ENCODE measurements around the gene DENND5B. TPM values are rescaled to one million over a fixed set of nuclear protein-coding genes. Genes with fewer than 3 reads are reported as not detected.

The DENND5B gene
- total and polyA plus RNA-seq, 4 donors, result 4.5 to 23.1 (median 9.3) TPM

DNA sequence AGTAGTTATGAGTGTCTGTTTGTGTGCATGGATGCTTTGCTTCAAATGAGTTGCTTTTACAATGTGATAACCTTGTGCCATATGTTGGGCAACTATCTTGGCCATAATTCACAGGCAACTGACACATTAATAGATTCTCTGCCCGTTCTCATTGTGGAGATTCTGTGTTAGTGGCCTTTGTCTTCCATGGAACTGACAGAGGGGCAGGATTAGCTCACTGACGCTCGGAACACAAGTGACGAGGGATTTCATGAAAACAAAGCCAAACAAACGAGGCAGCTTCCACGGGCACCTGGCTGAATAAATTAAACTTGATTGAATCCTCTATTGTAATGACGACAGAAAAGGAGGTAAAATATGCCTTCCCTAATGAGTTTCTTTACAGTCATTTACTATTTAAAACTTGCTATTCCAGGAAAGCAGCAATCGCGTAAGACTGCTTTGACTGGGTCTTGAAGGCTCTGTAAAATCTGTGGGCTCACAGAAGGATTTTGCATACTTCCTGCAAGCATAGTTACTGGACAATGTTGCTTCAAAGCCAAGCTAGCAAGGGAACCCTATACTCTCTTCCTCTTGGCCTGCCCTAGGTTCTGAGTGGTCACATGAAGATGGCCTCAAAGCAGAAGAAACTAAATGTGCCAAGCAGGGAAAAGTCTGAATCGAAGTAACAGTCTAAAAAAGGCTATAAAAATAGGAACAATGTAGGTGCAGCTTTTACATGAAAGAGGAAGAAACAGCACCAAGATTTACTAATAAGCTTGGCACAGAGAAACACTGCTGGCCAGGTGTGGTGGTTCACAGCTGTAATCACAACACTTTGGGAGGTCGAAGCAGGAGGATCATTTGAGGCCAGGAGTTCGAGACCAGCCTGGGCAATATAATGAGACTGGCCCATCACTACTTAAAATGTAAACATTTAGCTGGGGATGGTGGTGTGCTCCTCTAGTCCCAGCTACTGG is 236.9 kb downstream of the DENND5B start (continued):
- TF ChIP-seq, protein P1, sequence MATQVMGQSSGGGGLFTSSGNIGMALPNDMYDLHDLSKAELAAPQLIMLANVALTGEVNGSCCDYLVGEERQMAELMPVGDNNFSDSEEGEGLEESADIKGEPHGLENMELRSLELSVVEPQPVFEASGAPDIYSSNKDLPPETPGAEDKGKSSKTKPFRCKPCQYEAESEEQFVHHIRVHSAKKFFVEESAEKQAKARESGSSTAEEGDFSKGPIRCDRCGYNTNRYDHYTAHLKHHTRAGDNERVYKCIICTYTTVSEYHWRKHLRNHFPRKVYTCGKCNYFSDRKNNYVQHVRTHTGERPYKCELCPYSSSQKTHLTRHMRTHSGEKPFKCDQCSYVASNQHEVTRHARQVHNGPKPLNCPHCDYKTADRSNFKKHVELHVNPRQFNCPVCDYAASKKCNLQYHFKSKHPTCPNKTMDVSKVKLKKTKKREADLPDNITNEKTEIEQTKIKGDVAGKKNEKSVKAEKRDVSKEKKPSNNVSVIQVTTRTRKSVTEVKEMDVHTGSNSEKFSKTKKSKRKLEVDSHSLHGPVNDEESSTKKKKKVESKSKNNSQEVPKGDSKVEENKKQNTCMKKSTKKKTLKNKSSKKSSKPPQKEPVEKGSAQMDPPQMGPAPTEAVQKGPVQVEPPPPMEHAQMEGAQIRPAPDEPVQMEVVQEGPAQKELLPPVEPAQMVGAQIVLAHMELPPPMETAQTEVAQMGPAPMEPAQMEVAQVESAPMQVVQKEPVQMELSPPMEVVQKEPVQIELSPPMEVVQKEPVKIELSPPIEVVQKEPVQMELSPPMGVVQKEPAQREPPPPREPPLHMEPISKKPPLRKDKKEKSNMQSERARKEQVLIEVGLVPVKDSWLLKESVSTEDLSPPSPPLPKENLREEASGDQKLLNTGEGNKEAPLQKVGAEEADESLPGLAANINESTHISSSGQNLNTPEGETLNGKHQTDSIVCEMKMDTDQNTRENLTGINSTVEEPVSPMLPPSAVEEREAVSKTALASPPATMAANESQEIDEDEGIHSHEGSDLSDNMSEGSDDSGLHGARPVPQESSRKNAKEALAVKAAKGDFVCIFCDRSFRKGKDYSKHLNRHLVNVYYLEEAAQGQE (IDR thresholded peaks at IDR 0.05), result no peak
- TF ChIP-seq GABPA (IDR thresholded peaks at IDR 0.05 in 1 of 2, conservative IDR thresholded peaks at IDR 0.05 in 1 of 2), result no peak
- TF ChIP-seq, protein P2, sequence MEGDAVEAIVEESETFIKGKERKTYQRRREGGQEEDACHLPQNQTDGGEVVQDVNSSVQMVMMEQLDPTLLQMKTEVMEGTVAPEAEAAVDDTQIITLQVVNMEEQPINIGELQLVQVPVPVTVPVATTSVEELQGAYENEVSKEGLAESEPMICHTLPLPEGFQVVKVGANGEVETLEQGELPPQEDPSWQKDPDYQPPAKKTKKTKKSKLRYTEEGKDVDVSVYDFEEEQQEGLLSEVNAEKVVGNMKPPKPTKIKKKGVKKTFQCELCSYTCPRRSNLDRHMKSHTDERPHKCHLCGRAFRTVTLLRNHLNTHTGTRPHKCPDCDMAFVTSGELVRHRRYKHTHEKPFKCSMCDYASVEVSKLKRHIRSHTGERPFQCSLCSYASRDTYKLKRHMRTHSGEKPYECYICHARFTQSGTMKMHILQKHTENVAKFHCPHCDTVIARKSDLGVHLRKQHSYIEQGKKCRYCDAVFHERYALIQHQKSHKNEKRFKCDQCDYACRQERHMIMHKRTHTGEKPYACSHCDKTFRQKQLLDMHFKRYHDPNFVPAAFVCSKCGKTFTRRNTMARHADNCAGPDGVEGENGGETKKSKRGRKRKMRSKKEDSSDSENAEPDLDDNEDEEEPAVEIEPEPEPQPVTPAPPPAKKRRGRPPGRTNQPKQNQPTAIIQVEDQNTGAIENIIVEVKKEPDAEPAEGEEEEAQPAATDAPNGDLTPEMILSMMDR (IDR thresholded peaks at IDR 0.05; ENCODE audit: low read depth, low read length, missing input control), result no peak
- no peak for TF ChIP-seq SP1 (IDR thresholded peaks at IDR 0.05)
- TF ChIP-seq YY1 (IDR thresholded peaks at IDR 0.05), result no peak

GRCh38 chr12:31346267-31346666 is 244.7 kb downstream of the DENND5B start:
- no peak overlapping the region for H3K4me3 ChIP-seq (ENCODE audit: low read depth in 1 of 3, low read length in 3 of 3)

DNA sequence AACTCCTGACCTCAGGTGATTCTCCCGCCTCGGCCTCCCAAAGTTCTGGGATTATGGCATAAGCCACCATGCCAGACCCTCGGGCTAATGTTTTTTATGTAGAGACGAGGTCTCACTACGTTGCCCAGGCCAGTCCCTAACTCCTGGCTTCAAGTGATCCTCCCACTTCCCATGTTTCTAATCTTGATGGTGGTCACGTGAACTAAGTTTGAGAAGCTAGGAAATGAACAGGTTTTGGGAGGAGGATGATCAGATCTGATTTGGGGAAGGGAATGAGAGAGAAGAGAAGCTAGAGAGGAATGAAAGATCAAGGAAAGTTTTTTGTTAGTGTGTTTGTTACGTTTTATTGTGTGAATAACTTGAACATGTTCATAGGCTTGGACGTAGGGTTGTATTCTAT is 247.8 kb downstream of the DENND5B start:
- DNase-seq (ENCODE audit: low spot score), result no peak
- TF ChIP-seq, protein P1 (IDR thresholded peaks at IDR 0.05), result no peak
- TF ChIP-seq, protein P3, sequence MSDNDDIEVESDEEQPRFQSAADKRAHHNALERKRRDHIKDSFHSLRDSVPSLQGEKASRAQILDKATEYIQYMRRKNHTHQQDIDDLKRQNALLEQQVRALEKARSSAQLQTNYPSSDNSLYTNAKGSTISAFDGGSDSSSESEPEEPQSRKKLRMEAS (IDR thresholded peaks at IDR 0.05), result no peak
- TF ChIP-seq RAD21 (IDR thresholded peaks at IDR 0.05), result no peak

More at GRCh38 chr12:31346267-31346666, 244.7 kb downstream of the DENND5B start:
- Histone ChIP-seq H3K9ac (ENCODE audit: low read depth in 1 of 2, low read length in 2 of 2) (no peak overlapping the region), H3K9me3 (ENCODE audit: control insufficient read depth in 4 of 4, low read length in 3 of 4) (no peaks in the 10 kb centered on the region), H3K36me3 (ENCODE audit: control insufficient read depth in 4 of 4, insufficient read depth in 3 of 4, low read depth in 1 of 4, low read length in 3 of 4) (no peaks in the 10 kb centered on the region), H3K4me1 (ENCODE audit: control insufficient read depth in 4 of 4, insufficient read depth in 4 of 4, low read length in 3 of 4) (no peaks in the 10 kb centered on the region), H3K27ac (ENCODE audit: low read depth in 1 of 2, low read length in 2 of 2) (no peak overlapping the region), H3K27me3 (ENCODE audit: control insufficient read depth in 4 of 4, insufficient read depth in 4 of 4, low read length in 3 of 4) (no peaks in the 10 kb centered on the region)
- WGBS, result 79% methylated on average over 9 of the region's 9 CpGs
- TF ChIP-seq FOXA1 (IDR thresholded peaks at IDR 0.05), result no peak
- TF ChIP-seq RAD21 (IDR thresholded peaks at IDR 0.05), result no peak
- TF ChIP-seq TAF1 (conservative IDR thresholded peaks at IDR 0.05), result no peak
- TF ChIP-seq, protein P3 (IDR thresholded peaks at IDR 0.05), result no peak
- no peak for TF ChIP-seq HNF4A (conservative IDR thresholded peaks at IDR 0.05)
- no peak for TF ChIP-seq YY1 (IDR thresholded peaks at IDR 0.05)
- no peak for TF ChIP-seq JUND (IDR thresholded peaks at IDR 0.05)
- DNase-seq (ENCODE audit: low spot score), result no peak

More for the DNA sequence above, 247.8 kb downstream of the DENND5B start:
- Histone ChIP-seq H3K27ac (ENCODE audit: low read depth in 1 of 2, low read length in 2 of 2) (no peak overlapping the region), H3K9ac (ENCODE audit: low read depth in 1 of 2, low read length in 2 of 2) (no peak overlapping the region), H3K27me3 (ENCODE audit: control insufficient read depth in 4 of 4, insufficient read depth in 4 of 4, low read length in 3 of 4) (no peaks in the 10 kb centered on the region), H3K9me3 (ENCODE audit: control insufficient read depth in 4 of 4, low read length in 3 of 4) (no peaks in the 10 kb centered on the region), H3K4me3 (ENCODE audit: low read depth in 1 of 3, low read length in 3 of 3) (no peak overlapping the region), H3K4me1 (ENCODE audit: control insufficient read depth in 4 of 4, insufficient read depth in 4 of 4, low read length in 3 of 4) (no peaks in the 10 kb centered on the region), H3K36me3 (ENCODE audit: control insufficient read depth in 4 of 4, insufficient read depth in 3 of 4, low read depth in 1 of 4, low read length in 3 of 4) (no peaks in the 10 kb centered on the region)
- 89% methylated on average over 8 of the region's 8 CpGs for WGBS

Data from liver (tissue), 9 donors.